GM10266 (cell line): ENCODE results near the gene NRN1L.

ENCODE experiments used
- DNase-seq: peaks from one replicate; pipeline ENCODE4 v3.0.0; 2012; ENCODE audit errors: extremely low spot score
- TF ChIP-seq, protein P1 (sequence below): IDR thresholded peaks from 2 replicates; pipeline ENCODE4 v1.5.1; 2012; ENCODE audit warnings: mild to moderate bottlenecking, low read depth; ENCODE audit not compliant: control insufficient read depth, insufficient read depth; ENCODE audit errors: missing control alignments

Gene NRN1L

DNA sequence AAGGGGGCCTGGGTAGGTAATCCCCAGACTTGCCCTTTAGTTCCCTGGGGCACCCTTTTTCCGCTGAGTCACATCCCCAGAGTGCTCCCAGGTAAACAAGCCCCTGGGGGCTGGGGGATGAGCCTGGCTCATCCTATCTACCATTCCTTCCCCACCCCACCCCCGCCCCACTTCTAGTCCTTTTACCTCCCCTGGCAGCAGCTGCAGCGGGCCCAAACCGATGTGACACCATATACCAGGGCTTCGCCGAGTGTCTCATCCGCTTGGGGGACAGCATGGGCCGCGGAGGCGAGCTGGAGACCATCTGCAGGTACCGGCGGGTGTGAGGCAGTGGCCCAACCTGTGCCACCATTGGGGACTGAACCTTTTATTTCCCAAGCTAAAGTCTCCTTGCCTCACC, 860 bp downstream of the NRN1L start:
- DNase-seq, result no peak
- TF ChIP-seq, protein P1, sequence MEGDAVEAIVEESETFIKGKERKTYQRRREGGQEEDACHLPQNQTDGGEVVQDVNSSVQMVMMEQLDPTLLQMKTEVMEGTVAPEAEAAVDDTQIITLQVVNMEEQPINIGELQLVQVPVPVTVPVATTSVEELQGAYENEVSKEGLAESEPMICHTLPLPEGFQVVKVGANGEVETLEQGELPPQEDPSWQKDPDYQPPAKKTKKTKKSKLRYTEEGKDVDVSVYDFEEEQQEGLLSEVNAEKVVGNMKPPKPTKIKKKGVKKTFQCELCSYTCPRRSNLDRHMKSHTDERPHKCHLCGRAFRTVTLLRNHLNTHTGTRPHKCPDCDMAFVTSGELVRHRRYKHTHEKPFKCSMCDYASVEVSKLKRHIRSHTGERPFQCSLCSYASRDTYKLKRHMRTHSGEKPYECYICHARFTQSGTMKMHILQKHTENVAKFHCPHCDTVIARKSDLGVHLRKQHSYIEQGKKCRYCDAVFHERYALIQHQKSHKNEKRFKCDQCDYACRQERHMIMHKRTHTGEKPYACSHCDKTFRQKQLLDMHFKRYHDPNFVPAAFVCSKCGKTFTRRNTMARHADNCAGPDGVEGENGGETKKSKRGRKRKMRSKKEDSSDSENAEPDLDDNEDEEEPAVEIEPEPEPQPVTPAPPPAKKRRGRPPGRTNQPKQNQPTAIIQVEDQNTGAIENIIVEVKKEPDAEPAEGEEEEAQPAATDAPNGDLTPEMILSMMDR, result no peak

DNA sequence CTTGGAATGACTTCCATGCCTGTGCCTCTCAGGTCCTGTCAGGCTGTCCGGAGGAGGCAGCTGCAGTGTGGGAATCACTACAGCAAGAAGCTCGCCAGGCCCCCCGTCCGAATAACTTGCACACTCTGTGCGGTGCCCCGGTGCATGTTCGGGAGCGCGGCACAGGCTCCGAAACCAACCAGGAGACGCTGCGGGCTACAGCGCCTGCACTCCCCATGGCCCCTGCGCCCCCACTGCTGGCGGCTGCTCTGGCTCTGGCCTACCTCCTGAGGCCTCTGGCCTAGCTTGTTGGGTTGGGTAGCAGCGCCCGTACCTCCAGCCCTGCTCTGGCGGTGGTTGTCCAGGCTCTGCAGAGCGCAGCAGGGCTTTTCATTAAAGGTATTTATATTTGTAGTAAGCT, 1.3 kb downstream of the NRN1L start:
- TF ChIP-seq, protein P1, result no peak
- peak; percentile 13 for DNase-seq

DNA sequence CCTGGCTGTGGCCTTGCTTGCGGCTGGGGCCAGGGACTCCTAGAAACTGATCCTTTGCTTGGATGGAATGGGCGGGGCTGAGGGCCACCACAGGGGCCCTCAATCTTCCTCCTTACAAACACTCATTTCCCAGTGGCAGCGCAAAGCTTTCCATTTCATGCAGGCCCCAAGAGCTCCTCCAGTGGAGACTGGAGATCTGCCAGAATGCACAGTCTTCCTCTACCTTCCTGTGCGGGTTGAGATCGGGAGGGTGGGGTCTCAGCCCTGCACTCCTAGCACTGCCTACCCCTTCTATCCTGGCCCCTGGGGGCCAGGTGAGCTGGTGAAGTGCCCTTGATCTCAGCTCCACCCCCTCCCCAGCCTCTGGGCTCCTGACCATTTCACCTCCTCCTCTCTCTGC, 1.7 kb downstream of the NRN1L start:
- TF ChIP-seq, protein P1, result no peak
- no peak for DNase-seq

DNA sequence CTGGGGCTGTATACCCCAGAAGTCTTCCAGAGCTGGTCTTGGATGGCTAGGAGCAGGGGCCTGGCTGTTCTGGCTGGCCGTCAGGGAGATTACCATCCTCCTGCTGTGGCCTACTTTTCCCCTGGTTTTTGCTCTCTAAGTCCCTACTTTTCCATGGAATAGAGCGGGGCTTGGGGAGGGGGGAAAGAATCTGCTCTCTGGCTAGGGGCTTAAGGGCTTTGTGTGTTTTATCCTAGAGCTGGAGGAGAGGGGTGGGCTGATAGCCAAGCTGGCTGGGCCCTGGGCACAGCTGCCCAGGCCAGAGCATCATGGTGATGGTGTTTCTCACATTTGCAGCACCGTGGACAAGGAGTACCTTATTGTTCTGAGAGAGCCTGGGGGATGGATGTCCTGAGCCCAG, 3.6 kb downstream of the NRN1L start:
- TF ChIP-seq, protein P1, result no peak
- no peak for DNase-seq

DNA sequence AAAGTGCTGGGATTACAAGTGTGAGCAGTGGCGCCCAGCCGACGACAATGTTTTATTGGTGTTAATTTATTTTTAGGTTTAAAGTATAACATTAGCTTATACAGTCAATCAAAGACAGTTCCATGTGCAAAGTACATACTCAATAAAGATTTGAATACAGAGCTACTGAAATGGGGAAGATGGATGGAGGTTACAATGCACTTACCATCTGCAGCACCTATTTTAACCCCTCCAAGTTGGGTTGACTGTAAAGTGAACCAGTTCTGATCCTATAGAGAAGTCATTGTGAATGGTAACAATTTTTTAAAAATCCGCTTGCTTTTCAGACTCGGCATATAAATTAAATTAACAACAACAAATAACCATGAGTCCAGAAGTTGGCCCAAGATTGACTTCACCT, 7.7 kb downstream of the NRN1L start:
- TF ChIP-seq, protein P1, result no peak
- DNase-seq, result no peak

DNA sequence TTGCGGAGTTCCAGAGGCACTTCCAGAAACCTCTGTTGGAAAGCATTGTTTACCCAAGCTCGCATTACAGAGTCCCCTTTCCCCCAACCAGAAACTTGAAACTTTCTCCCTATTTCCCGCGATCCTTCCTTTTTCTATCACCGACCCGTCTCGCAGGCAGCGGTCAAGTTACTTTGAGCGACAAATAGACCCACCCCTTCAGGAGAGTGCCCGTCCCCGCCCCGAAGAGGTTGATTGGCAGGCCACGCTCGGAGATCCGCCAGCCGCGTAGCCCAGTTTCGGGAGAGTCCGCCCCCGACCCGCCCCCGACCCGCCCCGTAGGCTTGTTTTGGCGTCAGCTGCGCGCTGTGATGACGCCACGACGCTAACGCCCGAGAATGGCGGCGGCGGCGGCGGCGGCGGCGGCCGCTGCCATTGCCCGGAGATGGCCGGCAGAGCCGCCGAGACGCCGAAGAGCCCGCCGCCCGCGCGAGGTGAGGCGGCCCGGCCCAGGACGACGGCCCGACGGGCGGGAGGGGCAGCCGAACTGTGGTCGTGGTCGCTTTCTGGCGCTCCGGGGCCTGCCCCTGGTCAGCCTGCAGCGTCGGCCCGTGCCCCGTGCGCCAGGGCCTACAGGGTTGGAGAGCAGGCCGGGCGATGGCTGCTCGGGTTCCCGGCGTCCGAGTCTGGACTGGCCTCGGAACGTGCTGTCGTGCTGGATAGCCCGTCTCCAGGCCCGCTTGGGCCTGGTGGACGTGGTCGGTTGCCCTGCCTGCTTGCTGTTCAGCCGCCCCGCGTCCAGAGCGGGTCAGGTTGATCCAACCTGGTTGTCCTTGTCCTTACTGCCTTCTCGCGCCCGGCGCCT, 8.4 kb downstream of the NRN1L start, which contains the start of gene PSKH1:
Gene PSKH1, plus strand, starts transcription at position 356 of the 844 bp plus-strand sequence. CDS start 15,496 bp downstream, outside the sequence.
- TF ChIP-seq, protein P1, result no peak
- DNase-seq, result peak; percentile 100

DNA sequence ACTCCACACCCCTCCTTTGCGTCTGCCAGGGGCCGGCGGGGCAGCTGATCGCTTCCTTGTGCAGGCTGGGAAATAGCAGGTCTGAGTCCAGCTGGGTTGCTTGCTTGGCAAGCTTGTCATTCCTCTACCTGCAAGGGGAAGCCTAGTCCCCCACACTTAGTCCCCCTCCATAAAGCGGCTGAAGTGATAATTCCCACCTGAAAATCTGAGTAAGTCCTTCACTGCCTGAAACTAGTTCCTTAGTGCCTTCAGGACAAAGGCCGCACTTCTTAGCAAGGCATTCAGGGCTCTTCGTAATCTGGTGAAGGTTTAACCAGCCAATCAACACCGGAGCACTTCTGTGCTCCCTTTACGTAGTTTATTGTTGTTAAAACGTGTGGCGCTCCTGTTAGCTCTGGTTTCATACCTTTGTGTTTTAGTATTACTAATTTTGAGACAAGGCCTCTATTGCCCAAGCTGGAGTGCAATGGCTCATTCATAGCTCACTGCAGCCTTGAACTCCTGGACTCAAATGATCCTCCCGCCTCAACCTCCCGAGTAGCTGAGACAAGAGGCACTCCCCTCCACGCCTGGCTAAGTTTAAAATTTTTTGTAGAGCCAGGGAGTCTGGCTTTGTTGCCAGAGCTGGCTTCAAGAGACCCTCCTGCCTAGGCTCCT, 9.2 kb downstream of the NRN1L start:
- peak; percentile 26 for DNase-seq
- TF ChIP-seq, protein P1, result no peak
